ENCODE data around the gene RHOD.

- TF ChIP-seq FOS (IDR thresholded peaks at IDR 0.05; ENCODE audit: borderline replicate concordance, insufficient read depth, low read length) (no peak), POLR2A (IDR thresholded peaks at IDR 0.05; ENCODE audit: low read depth, low read length) (no peak), POLR2AphosphoS5 (IDR thresholded peaks at IDR 0.05; ENCODE audit: insufficient read depth, low read depth, low read length) (no peak), CTCF (IDR thresholded peaks at IDR 0.05; ENCODE audit: extremely low read depth in 1 of 2, insufficient read depth in 1 of 2, low read depth in 1 of 2, low read length in 2 of 2) (no peak), JUN (IDR thresholded peaks at IDR 0.05; ENCODE audit: borderline replicate concordance, insufficient read depth, insufficient read length, low read depth) (no peak), GATA2 (IDR thresholded peaks at IDR 0.05; ENCODE audit: insufficient read depth, insufficient read length, low read depth, low read length) (no peak), EZH2 (IDR thresholded peaks at IDR 0.05; ENCODE audit: borderline replicate concordance, low read depth, low read length, severe bottlenecking) (no peak)
Observed at GRCh38 chr11:67033661-67034166, 22.9 kb upstream of the RHOD start.
